H9 (cell line): ENCODE measurements around the gene LRRK1. TPM values are rescaled to one million over a fixed set of nuclear protein-coding genes. Genes with fewer than 3 reads are reported as not detected.
A peak's percentile ranks its signal among the peaks of the same experiment; 100 is the strongest.

Experiments
- DNase-seq: peaks from one replicate; pipeline ENCODE4 v3.0.0-alpha.2; 2017
- H2AFZ ChIP-seq: one replicate; pipeline ENCODE4 v1.6.1; 2013; ENCODE audit warnings: mild to moderate bottlenecking, low read length, control low read depth, moderate library complexity
- H2AK5ac ChIP-seq: 2 replicates; pipeline ENCODE4 v1.6.1; 2013; ENCODE audit warnings: low read length, control low read depth, mixed read lengths; ENCODE audit not compliant: insufficient read length
- H2BK120ac ChIP-seq: one replicate; pipeline ENCODE4 v1.6.1; 2013; ENCODE audit warnings: low read depth, mild to moderate bottlenecking, low read length, control low read depth, inconsistent platforms; ENCODE audit not compliant: poor library complexity, severe bottlenecking
- H2BK12ac ChIP-seq: 2 replicates; pipeline ENCODE4 v1.6.1; 2013; ENCODE audit warnings: low read length, control low read depth, mixed read lengths, low read depth; ENCODE audit not compliant: insufficient read length
- H2BK15ac ChIP-seq: 2 replicates; pipeline ENCODE4 v1.6.1; 2013; ENCODE audit warnings: low read depth, low read length, control low read depth
- H2BK20ac ChIP-seq: one replicate; pipeline ENCODE4 v1.6.1; 2013; ENCODE audit warnings: low read depth, mild to moderate bottlenecking, low read length, control low read depth, inconsistent platforms; ENCODE audit not compliant: poor library complexity, severe bottlenecking
- H2BK5ac ChIP-seq: 2 replicates; pipeline ENCODE4 v1.6.1; 2013; ENCODE audit warnings: low read length, control low read depth, mixed read lengths; ENCODE audit not compliant: insufficient read length
- H3K14ac ChIP-seq: 2 replicates; pipeline ENCODE4 v1.6.1; 2013; ENCODE audit warnings: low read length, control low read depth; ENCODE audit not compliant: insufficient read depth
- H3K18ac ChIP-seq: 2 replicates; pipeline ENCODE4 v1.6.1; 2013; ENCODE audit warnings: low read depth, mild to moderate bottlenecking, mixed read lengths, low read length, control low read depth; ENCODE audit not compliant: insufficient read length
- H3K23ac ChIP-seq: 2 replicates; pipeline ENCODE4 v1.6.1; 2013; ENCODE audit warnings: low read length, control low read depth, mixed read lengths, low read depth; ENCODE audit not compliant: insufficient read length
- H3K23me2 ChIP-seq: 2 replicates; pipeline ENCODE4 v1.6.1; 2013; ENCODE audit warnings: low read depth, mild to moderate bottlenecking, mixed read lengths, low read length, control low read depth; ENCODE audit not compliant: insufficient read length, poor library complexity, severe bottlenecking
- H3K27ac ChIP-seq: 2 replicates; pipeline ENCODE4 v1.5.1; 2013; ENCODE audit warnings: low read length, control low read depth, mixed read lengths, low read depth; ENCODE audit not compliant: insufficient read length
- H3K27me3 ChIP-seq: 2 replicates; pipeline ENCODE4 v1.6.1; 2013; ENCODE audit warnings: low read length, control low read depth, inconsistent platforms; ENCODE audit not compliant: insufficient read depth
- H3K4ac ChIP-seq: 2 replicates; pipeline ENCODE4 v1.6.1; 2013; ENCODE audit warnings: low read depth, mild to moderate bottlenecking, control low read depth, inconsistent platforms, low read length, moderate library complexity
- H3K4me1 ChIP-seq: 2 replicates; pipeline ENCODE4 v1.6.1; 2013; ENCODE audit warnings: low read length, control low read depth, inconsistent platforms; ENCODE audit not compliant: insufficient read depth
- H3K4me2 ChIP-seq: 2 replicates; pipeline ENCODE4 v1.6.1; 2013; ENCODE audit warnings: low read length, control low read depth, mixed read lengths; ENCODE audit not compliant: insufficient read length, insufficient read depth
- H3K56ac ChIP-seq: 2 replicates; pipeline ENCODE4 v1.6.1; 2013; ENCODE audit warnings: low read depth, mild to moderate bottlenecking, mixed read lengths, low read length, control low read depth; ENCODE audit not compliant: insufficient read length
- H3K79me1 ChIP-seq: 2 replicates; pipeline ENCODE4 v1.6.1; 2013; ENCODE audit warnings: low read depth, mild to moderate bottlenecking, moderate library complexity, low read length, control low read depth, inconsistent platforms; ENCODE audit not compliant: insufficient read depth, poor library complexity, severe bottlenecking
- H3K79me2 ChIP-seq: 2 replicates; pipeline ENCODE4 v1.6.1; 2013; ENCODE audit warnings: low read length, control low read depth, inconsistent platforms; ENCODE audit not compliant: insufficient read depth
- H3K9ac ChIP-seq: 2 replicates; pipeline ENCODE4 v1.6.1; 2013; ENCODE audit warnings: low read length, control low read depth, mixed read lengths; ENCODE audit not compliant: insufficient read length; ENCODE audit errors: extremely low read depth
- H3K9me3 ChIP-seq: one replicate; pipeline ENCODE4 v1.6.1; 2013; ENCODE audit warnings: low read depth, low read length, inconsistent platforms; ENCODE audit not compliant: control insufficient read depth
- H3T11ph ChIP-seq: one replicate; pipeline ENCODE4 v1.6.1; 2013; ENCODE audit warnings: mild to moderate bottlenecking, low read length, control low read depth, inconsistent platforms
- H4K20me1 ChIP-seq: one replicate; pipeline ENCODE4 v1.6.1; 2013; ENCODE audit not compliant: control insufficient read depth, insufficient read length, insufficient read depth
- H4K5ac ChIP-seq: 2 replicates; pipeline ENCODE4 v1.6.1; 2013; ENCODE audit warnings: low read depth, mild to moderate bottlenecking, mixed read lengths, low read length, control low read depth; ENCODE audit not compliant: insufficient read length
- H4K8ac ChIP-seq: replicated peaks from 2 replicates; pipeline ENCODE4 v1.6.1; 2013; ENCODE audit warnings: low read length, control low read depth, mixed read lengths, low read depth; ENCODE audit not compliant: insufficient read length
- H4K91ac ChIP-seq: 2 replicates; pipeline ENCODE4 v1.6.1; 2013; ENCODE audit warnings: low read depth, mild to moderate bottlenecking, moderate library complexity, mixed read lengths, low read length, control low read depth; ENCODE audit not compliant: insufficient read length
- H3K27ac Mint-ChIP-seq, 3 experiments: 2 replicates in 2 of 3; 3 replicates in 1 of 3; pipeline ENCODE4 v1.8.0; 2020 to 2021; ENCODE audit warnings: mixed read lengths in 3 of 3, mild to moderate bottlenecking in 1 of 3, moderate library complexity in 1 of 3
- H3K27me3 Mint-ChIP-seq: 2 replicates; pipeline ENCODE4 v1.8.0; 2021; ENCODE audit warnings: low read depth, mild to moderate bottlenecking, moderate library complexity, mixed read lengths
- H3K36me3 Mint-ChIP-seq, 3 experiments: 2 replicates in 2 of 3; 3 replicates in 1 of 3; pipeline ENCODE4 v1.8.0; 2020 to 2021; ENCODE audit warnings: low read depth in 3 of 3, mixed read lengths in 3 of 3; ENCODE audit not compliant: insufficient read depth in 1 of 3
- H3K4me1 Mint-ChIP-seq, 2 experiments: 2 replicates each; pipeline ENCODE4 v1.8.0; 2020; ENCODE audit warnings: mixed read lengths in 2 of 2
- H3K4me3 Mint-ChIP-seq, 2 experiments: 2 replicates in 1 of 2; 3 replicates in 1 of 2; pipeline ENCODE4 v1.8.0; 2020 to 2021; ENCODE audit warnings: mild to moderate bottlenecking in 2 of 2, mixed read lengths in 2 of 2, moderate library complexity in 1 of 2
- H3K9me3 Mint-ChIP-seq, 2 experiments: 2 replicates in 1 of 2; 3 replicates in 1 of 2; pipeline ENCODE4 v1.8.0; 2020; ENCODE audit warnings: mild to moderate bottlenecking in 2 of 2, mixed read lengths in 2 of 2, moderate library complexity in 1 of 2
- WGBS: extraction: QIAGEN DNeasy Blood & Tissue Kit; methylation state at CpG from one replicate; pipeline ENCODE4 v1.1.7; 2013; ENCODE audit warnings: missing lambda C conversion rate, low lambda C conversion rate, mixed read lengths; ENCODE audit not compliant: insufficient read length; ENCODE audit errors: extremely low coverage; 5-methylcytosine and 5-hydroxymethylcytosine counted together
- total RNA-seq: library from RNA; stranded (reverse); gene quantifications from 2 replicates; pipeline ENCODE4 v1.2.1, GENCODE V29; 2021
- TF ChIP-seq, protein P1 (sequence below): fragments of 200-600 bp; sonication (generic); conservative IDR thresholded peaks from 3 replicates; pipeline ENCODE4 v1.8.0; 2021; ENCODE audit warnings: antibody characterized with exemption, mild to moderate bottlenecking

LRRK1 gene
- total RNA-seq, 1 experiment from 2014 or later: 4.0 TPM

DNA sequence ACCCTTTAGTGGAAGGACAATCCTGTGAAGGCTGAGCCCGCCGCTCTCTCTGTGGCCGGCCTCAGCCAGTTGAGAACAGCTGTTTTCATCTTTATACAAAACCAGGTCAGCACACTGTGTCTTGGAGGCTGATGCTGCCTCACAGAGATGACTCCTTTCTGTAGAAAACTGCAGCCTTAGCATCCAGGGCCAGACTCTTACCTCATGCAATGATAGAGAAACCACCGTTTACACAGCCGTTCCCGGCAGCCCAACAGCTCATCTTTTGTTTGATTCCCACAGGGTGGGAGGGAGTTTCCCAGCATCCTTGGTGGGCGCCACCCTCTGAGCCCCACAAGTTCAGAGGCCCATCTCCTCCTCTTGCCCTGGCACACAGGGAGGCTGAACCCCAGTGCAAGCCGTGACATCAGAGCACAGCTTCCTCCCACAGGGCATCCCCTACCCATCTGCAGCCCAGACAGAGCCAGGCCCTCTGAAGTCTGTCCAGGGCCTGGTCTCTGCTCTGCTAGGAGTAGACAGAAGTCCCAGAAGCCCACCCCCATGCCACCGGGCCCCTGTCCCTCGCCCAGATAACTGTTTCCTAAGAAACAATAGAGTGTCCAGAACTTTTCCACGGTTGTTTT lies 105.0 kb downstream of the LRRK1 start:
- Histone ChIP-seq H2BK5ac (no peak overlapping the region), H3K23me2 (no peaks in the 10 kb centered on the region), H3K27ac (no peak overlapping the region), H2BK120ac (no peak overlapping the region), H2BK12ac (no peak overlapping the region), H3K23ac (no peak overlapping the region), H3K4me2 (no peak overlapping the region), H3T11ph (no peak overlapping the region), H4K8ac (no peak overlapping the region), H3K56ac (no peak overlapping the region), H4K91ac (no peak overlapping the region), H3K27me3 (no peaks in the 10 kb centered on the region), H2AFZ (no peak overlapping the region), H4K20me1 (no peaks in the 10 kb centered on the region), H3K79me1 (no peaks in the 10 kb centered on the region), H2BK20ac (no peak overlapping the region), H3K4ac (no peak overlapping the region), H3K9ac (no peak overlapping the region), H3K9me3 (no peaks in the 10 kb centered on the region), H3K79me2 (no peaks in the 10 kb centered on the region), H3K4me1 (peaks cover 2% of the 10 kb centered on the region; the same call in 1 of the 2 replicates), H3K14ac (no peak overlapping the region), H2BK15ac (no peak overlapping the region), H4K5ac (no peak overlapping the region), H3K18ac (no peak overlapping the region), H2AK5ac (no peak overlapping the region)
- Mint-ChIP-seq H3K4me3 (no peak overlapping the region), H3K4me1 (peaks cover 11 to 22% of the 10 kb centered on the region in 2 experiments), H3K9me3 (no peaks in the 10 kb centered on the region), H3K27ac (peak overlapping the region in 1 of 3 experiments; percentile 52; a peak in 1 of 7 replicates), H3K27me3 (peaks cover 7% of the 10 kb centered on the region), H3K36me3 (no peaks in the 10 kb centered on the region; a peak in 1 of 7 replicates)
- TF ChIP-seq, protein P1, sequence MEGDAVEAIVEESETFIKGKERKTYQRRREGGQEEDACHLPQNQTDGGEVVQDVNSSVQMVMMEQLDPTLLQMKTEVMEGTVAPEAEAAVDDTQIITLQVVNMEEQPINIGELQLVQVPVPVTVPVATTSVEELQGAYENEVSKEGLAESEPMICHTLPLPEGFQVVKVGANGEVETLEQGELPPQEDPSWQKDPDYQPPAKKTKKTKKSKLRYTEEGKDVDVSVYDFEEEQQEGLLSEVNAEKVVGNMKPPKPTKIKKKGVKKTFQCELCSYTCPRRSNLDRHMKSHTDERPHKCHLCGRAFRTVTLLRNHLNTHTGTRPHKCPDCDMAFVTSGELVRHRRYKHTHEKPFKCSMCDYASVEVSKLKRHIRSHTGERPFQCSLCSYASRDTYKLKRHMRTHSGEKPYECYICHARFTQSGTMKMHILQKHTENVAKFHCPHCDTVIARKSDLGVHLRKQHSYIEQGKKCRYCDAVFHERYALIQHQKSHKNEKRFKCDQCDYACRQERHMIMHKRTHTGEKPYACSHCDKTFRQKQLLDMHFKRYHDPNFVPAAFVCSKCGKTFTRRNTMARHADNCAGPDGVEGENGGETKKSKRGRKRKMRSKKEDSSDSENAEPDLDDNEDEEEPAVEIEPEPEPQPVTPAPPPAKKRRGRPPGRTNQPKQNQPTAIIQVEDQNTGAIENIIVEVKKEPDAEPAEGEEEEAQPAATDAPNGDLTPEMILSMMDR: no peak
- no CpG with 5 or more reads among the region's 11 CpGs for WGBS
- DNase-seq: peak; percentile 10
